Ovary (tissue), 9 donors: ENCODE data around the gene HLA-DRA. TPM values are rescaled to one million over a fixed set of nuclear protein-coding genes. Genes with fewer than 3 reads are reported as not detected.

ENCODE experiments used
- DNase-seq, 5 donors: peaks; one replicate each; pipeline ENCODE4 v3.0.0-alpha.2; 2019 to 2020
- H3K27ac ChIP-seq, 2 donors: fragments of 200-600 bp; one replicate each; pipeline versions ENCODE4 v1.5.1 to v1.8.0; 2019 to 2022
- H3K27me3 ChIP-seq: fragments of 200-600 bp; one replicate; pipeline ENCODE4 v1.8.0; 2022
- H3K36me3 ChIP-seq: fragments of 200-600 bp; sonication (generic); one replicate; pipeline ENCODE4 v1.5.1; 2019
- H3K4me1 ChIP-seq: one replicate; pipeline ENCODE4 v1.8.1; 2013; ENCODE audit warnings: mild to moderate bottlenecking, moderate library complexity; ENCODE audit not compliant: insufficient read depth
- H3K4me3 ChIP-seq: fragments of 200-600 bp; sonication (generic); one replicate; pipeline ENCODE4 v1.5.1; 2017
- H3K9me3 ChIP-seq, 2 donors: fragments of 200-600 bp in 1 of 2; sonication (generic) in 1 of 2; one replicate each; pipeline versions ENCODE4 v1.5.1 to v1.8.1; 2013 to 2019; ENCODE audit warnings: mild to moderate bottlenecking in 1 of 2, moderate library complexity in 1 of 2
- CTCF ChIP-seq, 3 donors: fragments of 450-650 bp in 2 of 3; fragments of 200-600 bp in 1 of 3; IDR thresholded peaks; one replicate each; pipeline versions ENCODE4 v1.5.1 to v1.8.0; 2016 to 2022; ENCODE audit warnings: antibody characterized with exemption in 3 of 3, mild to moderate bottlenecking in 1 of 3
- EP300 ChIP-seq: sonication (generic); formaldehyde crosslinking; IDR thresholded peaks from one replicate; pipeline ENCODE4 v1.6.1; 2017; ENCODE audit warnings: antibody characterized with exemption
- POLR2A ChIP-seq: fragments of 450-650 bp; IDR thresholded peaks from one replicate; pipeline ENCODE4 v1.6.1; 2017; ENCODE audit warnings: antibody characterized with exemption, mild to moderate bottlenecking, moderate library complexity
- WGBS, 3 donors: extraction: QIAGEN DNeasy Blood & Tissue Kit in 1 of 3; methylation state at CpG; one replicate each; pipeline versions ENCODE4 v1.1.5 to v1.1.7; 2013 to 2017; 5-methylcytosine and 5-hydroxymethylcytosine counted together
- intact Hi-C, 4 donors: fragments of 100-400 bp; cut with DNase I; formaldehyde crosslinking; loops; one replicate each; pipeline versions ENCODE4 v1.11.0 to v1.15.1; 2022 to 2023
- polyA plus RNA-seq, 2 donors: library from polyadenylated mRNA; stranded (reverse); fragments of 200-250 nt in 1 of 2; fragments of 350-450 nt in 1 of 2; fragmentation: Illumina TruSeq in 1 of 2; extraction: RNeasy Lipid Tissue Mini Kit (QIAGEN cat#74804) in 1 of 2; gene quantifications; one replicate each; pipeline ENCODE4 v1.2.3, GENCODE V29; 2013 to 2014
- total RNA-seq, 7 donors: library from RNA; depleted of rRNA in 2 of 7; stranded (reverse); fragments of >200 nt in 2 of 7; fragmentation: NEBNext Ultra II Directional in 3 of 7; extraction: Animal tissue kit (Norgen Biotek cat#: 25700) in 3 of 7; gene quantifications; one replicate each; pipeline versions ENCODE4 v1.1.0 to v1.2.4, GENCODE V29; 2016 to 2023
- donor health status: DM: no; HTN: no; CAD: no; lungs with moderate emphysema.
- donor health status: DM: no; HTN: no; CAD: no.
- donor health status: Bipolar disorder and iron deficiency.
- donor health status: DM: yes; HTN: yes; CAD: no.
- donor health status: DM: no; HTN: no; CAD: no.
- donor health status: DM: yes; HTN: yes; CAD: no.

The HLA-DRA gene
- total and polyA plus RNA-seq, 9 donors = 19.5 to 1,131 (median 130) TPM

GRCh38 chr6:32426338-32426737, 13.3 kb upstream of the HLA-DRA start:
- intact Hi-C loops = no loop called here
- no peak for DNase-seq
- Histone ChIP-seq H3K4me3 (no peak overlapping the region), H3K27ac (no peak overlapping the region), H3K9me3 (no peaks in the 10 kb centered on the region), H3K27me3 (no peaks in the 10 kb centered on the region), H3K36me3 (no peaks in the 10 kb centered on the region), H3K4me1 (no peaks in the 10 kb centered on the region)
- WGBS, 3 donors = 80 to 90% (median 83%) methylated on average over 4 of the region's 4 CpGs
- TF ChIP-seq EP300 = no peak
- TF ChIP-seq POLR2A = no peak
- no peak for TF ChIP-seq CTCF (IDR thresholded peaks at IDR 0.05)

- DNase-seq = no peak
- Histone ChIP-seq H3K4me1 (no peaks in the 10 kb centered on the region), H3K36me3 (no peaks in the 10 kb centered on the region), H3K4me3 (no peak overlapping the region), H3K27ac (no peak overlapping the region), H3K9me3 (no peaks in the 10 kb centered on the region), H3K27me3 (peaks cover 3% of the 10 kb centered on the region)
- 18 to 36% (median 32%) methylated on average over 1 of the region's 1 CpG for WGBS, 3 donors
- intact Hi-C loops = no loop called here
- no peak for TF ChIP-seq EP300
- TF ChIP-seq CTCF (IDR thresholded peaks at IDR 0.05) = no peak
- no peak for TF ChIP-seq POLR2A
Measured at GRCh38 chr6:32427218-32427617, 12.5 kb upstream of the HLA-DRA start.

DNA sequence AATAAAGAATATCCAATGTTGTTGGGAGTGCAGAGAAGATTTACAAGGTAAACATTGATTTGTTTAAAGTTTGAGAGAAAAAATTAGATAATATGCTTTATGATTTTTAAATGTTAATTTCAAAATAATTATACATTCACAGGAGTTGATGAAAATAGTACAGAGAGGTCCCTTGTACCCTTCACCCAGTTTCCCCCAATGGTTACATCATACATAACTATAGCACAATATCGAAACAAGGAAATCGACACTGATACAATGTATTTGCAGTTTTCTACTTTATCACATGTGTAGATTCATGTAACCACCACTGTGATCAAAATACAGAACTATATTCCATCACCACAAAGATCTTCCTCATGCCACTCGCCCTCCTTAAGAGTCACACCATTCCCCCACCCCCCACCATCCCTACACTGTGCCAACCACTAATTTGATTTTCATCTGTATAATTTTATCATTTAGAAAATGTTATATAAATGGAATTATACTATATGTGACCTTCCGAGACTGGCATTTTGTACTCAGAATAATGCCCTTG, 11.7 kb upstream of the HLA-DRA start:
- Histone ChIP-seq H3K27me3 (peaks cover 3% of the 10 kb centered on the region), H3K9me3 (no peaks in the 10 kb centered on the region), H3K4me1 (no peaks in the 10 kb centered on the region), H3K36me3 (no peaks in the 10 kb centered on the region), H3K4me3 (no peak overlapping the region), H3K27ac (no peak overlapping the region)
- no peak for DNase-seq
- TF ChIP-seq EP300 = no peak
- TF ChIP-seq POLR2A = no peak
- TF ChIP-seq CTCF (IDR thresholded peaks at IDR 0.05) = no peak
- intact Hi-C loops = no loop called here
- WGBS, 3 donors = 82 to 96% (median 83%) methylated on average over 4 of the region's 4 CpGs

DNA sequence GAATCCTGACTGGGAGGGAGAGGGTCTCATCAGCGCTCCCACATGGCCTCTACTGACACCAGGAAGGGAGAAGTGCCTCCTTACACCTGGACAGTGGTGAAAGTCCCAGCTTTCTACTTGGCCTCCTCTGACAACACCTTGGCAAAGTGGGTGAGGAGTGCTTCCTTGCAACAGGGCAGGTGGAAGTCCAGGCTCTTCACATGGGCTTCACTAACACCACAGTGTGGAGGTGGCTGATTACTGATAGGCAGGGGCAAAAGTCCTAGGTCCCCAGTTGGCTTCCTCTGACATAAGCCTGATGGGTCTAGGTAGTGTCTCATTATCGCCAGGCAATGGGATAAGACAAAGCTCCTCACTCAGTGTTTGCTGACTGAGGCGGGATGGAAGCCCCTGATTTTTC, 9.5 kb upstream of the HLA-DRA start:
- no peak for DNase-seq
- 86 to 94% (median 90%) methylated on average over 3 of the region's 3 CpGs for WGBS, 3 donors
- no peaks in the 10 kb centered on the region for H3K36me3 ChIP-seq
- H3K4me3 ChIP-seq = no peak overlapping the region
- no peaks in the 10 kb centered on the region for H3K4me1 ChIP-seq
- H3K9me3 ChIP-seq = no peaks in the 10 kb centered on the region
- TF ChIP-seq CTCF (IDR thresholded peaks at IDR 0.05) (no peak), EP300 (no peak), POLR2A (no peak)
- intact Hi-C loops = loop anchor here in 3 of 4 donors (5.0 to 10.0 kb wide), 3 partner anchors 265 to 275 kb away; no protein-coding TSS in a partner anchor
- H3K27ac ChIP-seq = no peak overlapping the region
- H3K27me3 ChIP-seq = peaks cover 3% of the 10 kb centered on the region
